B cell (primary cell): ENCODE data around the gene RUNDC3A. TPM values are rescaled to one million over a fixed set of nuclear protein-coding genes. Genes with fewer than 3 reads are reported as not detected.

ENCODE experiments used
- ATAC-seq: fragments of 200-7000 bp; cut with Tn5 transposase; one replicate; pipeline ENCODE4 v1.10.0; 2021; ENCODE audit warnings: low read depth, mild to moderate bottlenecking, moderate number of reproducible peaks, moderate library complexity
- CTCF ChIA-PET: fragments of 350-600 bp; sonication (Branson Sonifier 250); formaldehyde crosslinking; loops from one replicate; lab custom pipeline; 2021; ENCODE audit warnings: antibody characterized with exemption, inconsistent platforms; lab: Charles Lee
- POLR2A ChIA-PET: fragments of 350-600 bp; sonication (Branson Sonifier 250); formaldehyde crosslinking; loops from one replicate; lab custom pipeline; 2021; ENCODE audit warnings: antibody characterized with exemption; lab: Charles Lee
- DNase-seq: peaks from one replicate; pipeline ENCODE4 v3.0.0; 2013
- H2AFZ ChIP-seq: 2 replicates; pipeline ENCODE4 v1.6.1; 2012; ENCODE audit warnings: mild to moderate bottlenecking, low read depth, low read length; ENCODE audit not compliant: insufficient read depth, poor library complexity, severe bottlenecking
- H3K27ac ChIP-seq, 2 donors: 1 replicate in 1 of 2; 2 replicates in 1 of 2; pipeline ENCODE4 v1.5.1; 2012 to 2013; ENCODE audit warnings: low read length in 2 of 2, mild to moderate bottlenecking in 2 of 2, moderate library complexity in 1 of 2
- H3K27me3 ChIP-seq, 4 experiments: fragments of 200-600 bp in 1 of 4; sonication (generic) in 1 of 4; replicated peaks in 1 of 4; 1 replicate in 2 of 4; 2 replicates in 2 of 4; pipeline versions ENCODE4 v1.6.1 to v1.7.0; 2013 to 2016; ENCODE audit warnings: low read length in 3 of 4, mild to moderate bottlenecking in 2 of 4, mixed read lengths in 1 of 4, moderate library complexity in 1 of 4; ENCODE audit not compliant: insufficient read depth in 4 of 4, control insufficient read depth in 3 of 4; ENCODE audit errors: control extremely low read depth in 1 of 4
- H3K36me3 ChIP-seq, 2 experiments: replicated peaks in 1 of 2; 1 replicate in 1 of 2; 2 replicates in 1 of 2; pipeline versions ENCODE4 v1.6.1 to v1.7.1; 2013; ENCODE audit warnings: low read length in 1 of 2; ENCODE audit not compliant: insufficient read depth in 2 of 2, control insufficient read depth in 1 of 2; ENCODE audit errors: control extremely low read depth in 1 of 2, extremely low read depth in 1 of 2
- H3K4me1 ChIP-seq, 2 donors: fragments of 200-600 bp in 1 of 2; sonication (generic) in 1 of 2; 1 replicate in 1 of 2; 2 replicates in 1 of 2; pipeline versions ENCODE4 v1.5.1 to v1.6.1; 2013 to 2017; ENCODE audit warnings: low read length in 2 of 2; ENCODE audit not compliant: control insufficient read depth in 2 of 2, insufficient read depth in 2 of 2
- H3K4me2 ChIP-seq: replicated peaks from 2 replicates; pipeline ENCODE3; 2012; ENCODE audit warnings: mild to moderate bottlenecking, low read depth, low read length; ENCODE audit not compliant: poor library complexity, severe bottlenecking
- H3K4me3 ChIP-seq, 5 experiments: fragments of 200-600 bp in 1 of 5; sonication (generic) in 1 of 5; 1 replicate in 3 of 5; 2 replicates in 2 of 5; pipeline versions ENCODE4 v1.5.1 to v1.7.0; 2011 to 2016; ENCODE audit warnings: low read length in 4 of 5, mild to moderate bottlenecking in 4 of 5, low read depth in 2 of 5, control low read depth in 1 of 5, moderate library complexity in 1 of 5; ENCODE audit not compliant: insufficient read depth in 1 of 5; ENCODE audit errors: control extremely low read depth in 1 of 5, extremely low read depth in 1 of 5
- H3K79me2 ChIP-seq: fragments of 200-600 bp; sonication (generic); one replicate; pipeline ENCODE4 v1.6.0; 2016; ENCODE audit warnings: low read length; ENCODE audit not compliant: control insufficient read depth, insufficient read depth
- H3K9ac ChIP-seq: fragments of 200-600 bp; sonication (generic); 2 replicates; pipeline ENCODE4 v1.6.1; 2017; ENCODE audit warnings: mild to moderate bottlenecking, low read length, moderate library complexity
- H3K9me3 ChIP-seq, 3 donors: one replicate each; pipeline versions ENCODE4 v1.6.1 to v1.7.1; 2013; ENCODE audit warnings: low read length in 2 of 3; ENCODE audit not compliant: control insufficient read depth in 2 of 3, insufficient read depth in 1 of 3; ENCODE audit errors: control extremely low read depth in 1 of 3
- H4K20me1 ChIP-seq: 2 replicates; pipeline ENCODE4 v1.6.0; 2012; ENCODE audit warnings: mild to moderate bottlenecking, low read length; ENCODE audit not compliant: insufficient read depth, control insufficient read depth, poor library complexity, severe bottlenecking
- H3K27ac Mint-ChIP-seq: one replicate; pipeline ENCODE4 v1.8.0; 2021; ENCODE audit warnings: mixed read lengths
- H3K27me3 Mint-ChIP-seq: one replicate; pipeline ENCODE4 v1.8.0; 2021; ENCODE audit warnings: mixed read lengths
- H3K4me1 Mint-ChIP-seq: one replicate; pipeline ENCODE4 v1.8.0; 2021; ENCODE audit warnings: mixed read lengths
- H3K4me3 Mint-ChIP-seq: one replicate; pipeline ENCODE4 v1.8.0; 2021; ENCODE audit warnings: mixed read lengths
- H3K9me3 Mint-ChIP-seq: one replicate; pipeline ENCODE4 v1.8.0; 2022; ENCODE audit warnings: mixed read lengths; ENCODE audit not compliant: insufficient read depth
- CTCF ChIP-seq: fragments of 200-600 bp; IDR thresholded peaks from one replicate; pipeline ENCODE4 v1.8.0; 2022; ENCODE audit warnings: antibody characterized with exemption, mild to moderate bottlenecking
- EZH2 ChIP-seq: IDR thresholded peaks from 2 replicates; pipeline ENCODE4 v1.6.1; 2012; ENCODE audit warnings: borderline replicate concordance, low read depth, mild to moderate bottlenecking, moderate library complexity, low read length; ENCODE audit not compliant: insufficient read depth, poor library complexity, severe bottlenecking
- WGBS: methylation state at CpG from one replicate; pipeline ENCODE4 v1.1.5; 2013; ENCODE audit warnings: missing lambda C conversion rate; ENCODE audit not compliant: insufficient coverage; 5-methylcytosine and 5-hydroxymethylcytosine counted together
- intact Hi-C: fragments of 100-400 bp; cut with micrococcal nuclease; formaldehyde crosslinking; loops from one replicate; pipeline ENCODE4 v1.10.0; 2022
- polyA plus RNA-seq: library from polyadenylated mRNA; depleted of rRNA; stranded (reverse); fragments of >200 nt; gene quantifications from 2 replicates; pipeline ENCODE4 v1.2.3, GENCODE V29; 2012
- total RNA-seq, 2 donors: library from RNA; stranded (reverse); fragments of 120-200 nt in 1 of 2; gene quantifications; 1 replicate in 1 of 2; 2 replicates in 1 of 2; pipeline versions ENCODE4 v1.2.3 to v1.2.4, GENCODE V29; 2013 to 2022

The RUNDC3A gene
- total and polyA plus RNA-seq, 2 donors (not counting 1 experiment from before 2014, with no cell fraction given) = 0.19 TPM; not detected in 1

GRCh38 chr17:44284024-44284400 lies 24.4 kb upstream of the RUNDC3A start:
- peaks cover 16% of the 10 kb centered on the region for H3K27me3 Mint-ChIP-seq
- Histone ChIP-seq H3K27me3 (peaks cover 0 to 15% (median 0%) of the 10 kb centered on the region in 4 experiments), H3K4me3 (no peak overlapping the region), H3K4me1 (peaks cover 10 to 11% of the 10 kb centered on the region in 2 donors), H3K9me3 (no peaks in the 10 kb centered on the region), H3K4me2 (no peak overlapping the region), H3K9ac (no peak overlapping the region), H3K27ac (no peak overlapping the region), H2AFZ (no peak overlapping the region), H3K79me2 (no peaks in the 10 kb centered on the region), H4K20me1 (no peaks in the 10 kb centered on the region), H3K36me3 (no peaks in the 10 kb centered on the region)
- WGBS = 100% methylated on average over 2 of the region's 4 CpGs
- no peak overlapping the region for H3K27ac Mint-ChIP-seq
- peaks cover 10% of the 10 kb centered on the region for H3K4me1 Mint-ChIP-seq
- CTCF ChIA-PET = interaction anchor here (0.6 kb wide), 1 partner anchor 177 kb away, joined by 3 read pairs; no protein-coding TSS in a partner anchor
- TF ChIP-seq CTCF (no peak), EZH2 (no peak)
- DNase-seq = no peak
- no peak for ATAC-seq
- no peaks in the 10 kb centered on the region for H3K9me3 Mint-ChIP-seq
- POLR2A ChIA-PET = no interaction called here
- no peak overlapping the region for H3K4me3 Mint-ChIP-seq
- intact Hi-C loops = no loop called here

- no peak for DNase-seq
- POLR2A ChIA-PET = no interaction called here
- H4K20me1 ChIP-seq = no peaks in the 10 kb centered on the region
- Mint-ChIP-seq H3K27ac (no peak overlapping the region), H3K4me3 (no peak overlapping the region), H3K9me3 (no peaks in the 10 kb centered on the region), H3K27me3 (peaks cover 20% of the 10 kb centered on the region), H3K4me1 (no peaks in the 10 kb centered on the region)
- intact Hi-C loops = no loop called here
- no peak overlapping the region for H3K4me3 ChIP-seq
- H3K79me2 ChIP-seq = no peaks in the 10 kb centered on the region
- ATAC-seq = no peak
- no peak overlapping the region for H2AFZ ChIP-seq
- CTCF ChIA-PET = interaction anchor here (0.8 kb wide), 1 partner anchor 70 kb away, joined by 3 read pairs; no protein-coding TSS in a partner anchor
- no peaks in the 10 kb centered on the region for H3K9me3 ChIP-seq
- no peak overlapping the region for H3K4me2 ChIP-seq
- H3K27me3 ChIP-seq = peaks cover 0 to 17% (median 0%) of the 10 kb centered on the region in 4 experiments
- no peaks in the 10 kb centered on the region for H3K36me3 ChIP-seq
- no peaks in the 10 kb centered on the region for H3K4me1 ChIP-seq
- H3K9ac ChIP-seq = no peak overlapping the region
- TF ChIP-seq CTCF = no peak
- TF ChIP-seq EZH2 = no peak
- H3K27ac ChIP-seq = no peak overlapping the region
- WGBS = 97% methylated on average over 7 of the region's 8 CpGs
These were observed 20.8 kb upstream of the RUNDC3A start for GRCh38 chr17:44287651-44288050.
